Lower lobe of right lung (tissue), 2 donors: Measurements from ENCODE around the gene CELSR1. TPM values are rescaled to one million over a fixed set of nuclear protein-coding genes. Genes with fewer than 3 reads are reported as not detected.
"Not testable (repeated sequence)": the region's sequence is repeated elsewhere in the genome, so short reads cannot be mapped to it uniquely, and the experiment has no call there.

Experiments used
- ATAC-seq, 2 donors: fragments of 200-7000 bp; cut with Tn5 transposase; one replicate each; pipeline ENCODE4 v1.9.1; 2020 to 2022; ENCODE audit warnings: mild to moderate bottlenecking in 2 of 2, moderate library complexity in 2 of 2
- DNase-seq: peaks from one replicate; pipeline ENCODE4 v3.0.0-alpha.2; 2020
- H3K27ac ChIP-seq: fragments of 200-600 bp; one replicate; pipeline ENCODE4 v1.8.0; 2022
- H3K27me3 ChIP-seq: fragments of 200-600 bp; one replicate; pipeline ENCODE4 v1.8.0; 2022; ENCODE audit warnings: low read depth
- H3K36me3 ChIP-seq: fragments of 200-600 bp; one replicate; pipeline ENCODE4 v1.8.0; 2022; ENCODE audit warnings: mild to moderate bottlenecking
- H3K4me1 ChIP-seq: fragments of 200-600 bp; one replicate; pipeline ENCODE4 v1.8.0; 2022
- H3K4me3 ChIP-seq: fragments of 200-600 bp; one replicate; pipeline ENCODE4 v1.8.0; 2022; ENCODE audit warnings: mild to moderate bottlenecking
- H3K9me3 ChIP-seq: fragments of 200-600 bp; one replicate; pipeline ENCODE4 v1.8.0; 2022
- CTCF ChIP-seq: fragments of 200-600 bp; IDR thresholded peaks from one replicate; pipeline ENCODE4 v1.8.0; 2022; ENCODE audit warnings: antibody characterized with exemption, mild to moderate bottlenecking
- intact Hi-C: fragments of 100-400 bp; cut with DNase I; formaldehyde crosslinking; loops from one replicate; pipeline ENCODE4 v1.11.0; 2022
- total RNA-seq: library from RNA; stranded (reverse); fragmentation: NEBNext Ultra II Directional; extraction: Animal tissue kit (Norgen Biotek cat#: 25700); gene quantifications from one replicate; pipeline ENCODE4 v1.2.1, GENCODE V29; 2021
- donor health status: DM: no; HTN: yes; CAD: no; lungs with severe emphysema.

The CELSR1 gene
- total RNA-seq, 1 donor from 2014 or later: 51.8 TPM

GRCh38 chr22:46476547-46476941 is 60.9 kb downstream of the CELSR1 start:
- intact Hi-C loops: no loop called here
- H3K4me3 ChIP-seq: no peak overlapping the region
- no peaks in the 10 kb centered on the region for H3K36me3 ChIP-seq
- ATAC-seq (no peak), DNase-seq (no peak)
- no peak for TF ChIP-seq CTCF
- no peaks in the 10 kb centered on the region for H3K4me1 ChIP-seq
- H3K27me3 ChIP-seq: no peaks in the 10 kb centered on the region
- no peaks in the 10 kb centered on the region for H3K9me3 ChIP-seq
- no peak overlapping the region for H3K27ac ChIP-seq

GRCh38 chr22:46473896-46474557 is 63.4 kb downstream of the CELSR1 start:
- ATAC-seq (no peak), DNase-seq (no peak)
- Histone ChIP-seq H3K27me3 (no peaks in the 10 kb centered on the region), H3K9me3 (no peaks in the 10 kb centered on the region), H3K36me3 (no peaks in the 10 kb centered on the region), H3K4me1 (no peaks in the 10 kb centered on the region), H3K27ac (no peak overlapping the region), H3K4me3 (no peak overlapping the region)
- intact Hi-C loops: no loop called here
- TF ChIP-seq CTCF: no peak

- Histone ChIP-seq H3K4me1 (no peaks in the 10 kb centered on the region), H3K27ac (no peak overlapping the region)
- no peak for DNase-seq
Measured at GRCh38 chr22:46473021-46473779, 64.2 kb downstream of the CELSR1 start.

GRCh38 chr22:46472722-46473016 is 64.8 kb downstream of the CELSR1 start:
- Histone ChIP-seq H3K4me3 (no peak overlapping the region), H3K4me1 (no peaks in the 10 kb centered on the region), H3K27me3 (no peaks in the 10 kb centered on the region), H3K27ac (no peak overlapping the region), H3K9me3 (no peaks in the 10 kb centered on the region), H3K36me3 (no peaks in the 10 kb centered on the region)
- DNase-seq (no peak), ATAC-seq (no peak)
- intact Hi-C loops: no loop called here
- TF ChIP-seq CTCF: no peak

More at GRCh38 chr22:46473021-46473779, 64.2 kb downstream of the CELSR1 start:
- Histone ChIP-seq H3K27me3 (no peaks in the 10 kb centered on the region), H3K4me3 (no peak overlapping the region), H3K36me3 (no peaks in the 10 kb centered on the region), H3K9me3 (no peaks in the 10 kb centered on the region)
- no peak for TF ChIP-seq CTCF
- intact Hi-C loops: no loop called here
- no peak for ATAC-seq

GRCh38 chr22:46471901-46472721 is 65.3 kb downstream of the CELSR1 start:
- Histone ChIP-seq H3K9me3 (no peaks in the 10 kb centered on the region), H3K27ac (no peak overlapping the region), H3K4me3 (no peak overlapping the region), H3K36me3 (no peaks in the 10 kb centered on the region), H3K4me1 (no peaks in the 10 kb centered on the region), H3K27me3 (no peaks in the 10 kb centered on the region)
- intact Hi-C loops: no loop called here
- ATAC-seq (peak; percentile 28 to 31), DNase-seq (no peak)
- no peak for TF ChIP-seq CTCF

GRCh38 chr22:46471330-46471729 is 66.1 kb downstream of the CELSR1 start:
- DNase-seq, H3K4me1 ChIP-seq, intact Hi-C loops, H3K36me3 ChIP-seq, H3K4me3 ChIP-seq, H3K27me3 ChIP-seq, H3K9me3 ChIP-seq, H3K27ac ChIP-seq, ATAC-seq: not testable (repeated sequence)
